HCT116 (cell line): ENCODE measurements around the gene TIMM10B. TPM values are rescaled to one million over a fixed set of nuclear protein-coding genes. Genes with fewer than 3 reads are reported as not detected.

ENCODE experiments used
- ATAC-seq: fragments of 200-7000 bp; cut with Tn5 transposase; 2 replicates; pipeline ENCODE4 v1.9.1; 2020; ENCODE audit warnings: mild to moderate bottlenecking, moderate library complexity
- BruUV-seq: library from RNA; stranded (reverse); fragments of 400-500 nt; replicated peaks from 2 replicates; lab custom pipeline; 2021; lab: Mats Ljungman, UMichigan
- CTCF ChIA-PET: fragments of 300-600 bp; sonication (Branson Sonifier 250); formaldehyde crosslinking; loops from one replicate; lab custom pipeline; 2021; ENCODE audit warnings: antibody characterized with exemption; lab: Charles Lee
- POLR2A ChIA-PET: fragments of 300-600, 350-600 bp; sonication (Branson Sonifier 250); formaldehyde crosslinking; loops from one replicate; lab custom pipeline; 2021; ENCODE audit warnings: antibody characterized with exemption; lab: Charles Lee
- RAD21 ChIA-PET, 2 experiments: fragments of 300-600 bp; sonication (Branson Sonifier 250); formaldehyde crosslinking; loops; one replicate each; lab custom pipeline; 2023; ENCODE audit warnings: low total read pairs in 2 of 2; ENCODE audit not compliant: uncharacterized antibody in 2 of 2, unreplicated experiment in 2 of 2, low non-redundant PET in 1 of 2; lab: Charles Lee
- DNase-seq: peaks from one replicate; pipeline ENCODE4 v3.0.0-alpha.2; 2010; ENCODE audit warnings: low read depth, low spot score
- H2AFZ ChIP-seq: fragments of 200-600 bp; shearing (Covaris generic), sonication (generic); 2 replicates; pipeline ENCODE4 v1.6.1; 2017; ENCODE audit warnings: low read depth, mixed run types, mixed read lengths, antibody characterized with exemption, low read length; ENCODE audit not compliant: poor library complexity, severe bottlenecking
- H3K27ac ChIP-seq: 2 replicates; pipeline ENCODE4 v1.5.1; 2012; ENCODE audit warnings: low read depth, low read length
- H3K27me3 ChIP-seq: fragments of 200-600 bp; sonication (generic); 2 replicates; pipeline ENCODE4 v1.6.1; 2016; ENCODE audit warnings: mixed run types, low read length, mixed read lengths; ENCODE audit not compliant: insufficient read depth
- H3K36me3 ChIP-seq, 2 experiments: fragments of 200-500 bp in 1 of 2; fragments of 200-600 bp in 1 of 2; sonication (Bioruptor generic) in 1 of 2; sonication (generic) in 1 of 2; 2 replicates each; pipeline versions ENCODE4 v1.5.1 to v1.6.1; 2014 to 2016; ENCODE audit warnings: low read length in 2 of 2, inconsistent platforms in 1 of 2, mixed read lengths in 1 of 2, mixed run types in 1 of 2; ENCODE audit not compliant: insufficient read depth in 2 of 2, control insufficient read depth in 1 of 2
- H3K4me1 ChIP-seq, 2 experiments: fragments of 200-600 bp in 1 of 2; sonication (generic) in 1 of 2; 2 replicates each; pipeline versions ENCODE4 v1.5.1 to v1.6.1; 2012 to 2017; ENCODE audit warnings: low read length in 2 of 2, inconsistent platforms in 1 of 2, mild to moderate bottlenecking in 1 of 2, mixed read lengths in 1 of 2, mixed run types in 1 of 2, moderate library complexity in 1 of 2; ENCODE audit not compliant: insufficient read depth in 2 of 2, control insufficient read depth in 1 of 2
- H3K4me2 ChIP-seq: fragments of 200-600 bp; sonication (generic); 2 replicates; pipeline ENCODE4 v1.6.1; 2017; ENCODE audit warnings: mixed run types, low read length, mixed read lengths
- H3K4me3 ChIP-seq, 2 experiments: fragments of 200-600 bp in 1 of 2; sonication (generic) in 1 of 2; replicated peaks in 1 of 2; 2 replicates each; pipeline ENCODE4 v1.5.1; 2011 to 2016; ENCODE audit warnings: low read length in 2 of 2, control low read depth in 1 of 2, low read depth in 1 of 2, mild to moderate bottlenecking in 1 of 2, mixed read lengths in 1 of 2, mixed run types in 1 of 2
- H3K79me2 ChIP-seq: fragments of 200-600 bp; sonication (generic); 2 replicates; pipeline ENCODE4 v1.6.1; 2017; ENCODE audit warnings: mild to moderate bottlenecking, mixed run types, low read length, moderate library complexity, mixed read lengths; ENCODE audit not compliant: insufficient read depth
- H3K9ac ChIP-seq: fragments of 200-600 bp; sonication (generic); 2 replicates; pipeline ENCODE4 v1.6.1; 2016; ENCODE audit warnings: low read length, mixed read lengths
- H3K9me2 ChIP-seq: fragments of 200-600 bp; sonication (generic), shearing (Covaris generic); 2 replicates; pipeline ENCODE4 v1.6.1; 2017; ENCODE audit warnings: mixed run types, mild to moderate bottlenecking, moderate library complexity; ENCODE audit not compliant: insufficient read depth
- H3K9me3 ChIP-seq, 2 experiments: fragments of 200-500 bp in 1 of 2; fragments of 200-600 bp in 1 of 2; sonication (Bioruptor generic) in 1 of 2; sonication (generic) in 1 of 2; 2 replicates each; pipeline ENCODE4 v1.6.1; 2014 to 2017; ENCODE audit warnings: low read length in 2 of 2, mixed read lengths in 2 of 2, inconsistent platforms in 1 of 2, low read depth in 1 of 2, mild to moderate bottlenecking in 1 of 2, mixed run types in 1 of 2, moderate library complexity in 1 of 2; ENCODE audit not compliant: control insufficient read depth in 1 of 2, insufficient read depth in 1 of 2
- H4K20me1 ChIP-seq: fragments of 200-600 bp; sonication (generic), shearing (Covaris generic); 2 replicates; pipeline ENCODE4 v1.6.1; 2017; ENCODE audit warnings: mixed run types, mild to moderate bottlenecking, moderate library complexity; ENCODE audit not compliant: insufficient read depth
- CEBPB ChIP-seq: IDR thresholded peaks from 2 replicates; pipeline ENCODE4 v1.6.1; 2012; ENCODE audit warnings: low read depth
- EGR1 ChIP-seq: IDR thresholded peaks from 2 replicates; pipeline ENCODE4 v1.6.1; 2012; ENCODE audit warnings: low read depth
- ELF1 ChIP-seq: IDR thresholded peaks from 2 replicates; pipeline ENCODE4 v1.6.1; 2012; ENCODE audit warnings: low read depth, borderline replicate concordance
- EZH2phosphoT487 ChIP-seq: fragments of 200-600 bp; IDR thresholded peaks from 2 replicates; pipeline ENCODE4 v1.6.1; 2018; ENCODE audit warnings: antibody characterized with exemption, borderline replicate concordance
- FOSL1 ChIP-seq: IDR thresholded peaks from 2 replicates; pipeline ENCODE4 v1.6.1; 2012; ENCODE audit warnings: low read depth
- MAX ChIP-seq: IDR thresholded peaks from 2 replicates; pipeline ENCODE4 v1.6.1; 2012
- SIN3A ChIP-seq: IDR thresholded peaks from 2 replicates; pipeline ENCODE4 v1.6.1; 2012; ENCODE audit warnings: low read depth
- SRF ChIP-seq: IDR thresholded peaks from 2 replicates; pipeline ENCODE4 v1.6.1; 2012; ENCODE audit warnings: low read depth
- TCF7L2 ChIP-seq: IDR thresholded peaks from 2 replicates; pipeline ENCODE4 v1.7.0; 2011; ENCODE audit warnings: borderline replicate concordance, inconsistent platforms; ENCODE audit not compliant: insufficient read depth, insufficient read length; ENCODE audit errors: extremely low read depth
- ZBTB33 ChIP-seq: IDR thresholded peaks from 2 replicates; pipeline ENCODE4 v1.6.1; 2011; ENCODE audit warnings: mild to moderate bottlenecking, low read length, moderate library complexity; ENCODE audit not compliant: insufficient replicate concordance; ENCODE audit errors: extremely low read depth
- ZNF274 ChIP-seq: fragments of 200-500 bp; sonication (Bioruptor generic); IDR thresholded peaks from 2 replicates; pipeline ENCODE4 v1.6.1; 2014; ENCODE audit warnings: mild to moderate bottlenecking, low read depth, low read length, inconsistent platforms
- intact Hi-C: fragments of 100-400 bp; cut with micrococcal nuclease; formaldehyde crosslinking; loops from 2 replicates; pipeline ENCODE4 v1.10.0; 2022
- total RNA-seq: library from RNA; stranded (reverse); gene quantifications from one replicate; pipeline ENCODE4 v1.2.1, GENCODE V29; 2021; ENCODE audit not compliant: unreplicated experiment
- TF ChIP-seq, protein P1 (sequence below), 3 experiments: fragments of 200-600 bp in 1 of 3; sonication (generic) in 1 of 3; IDR thresholded peaks in 2 of 3; conservative IDR thresholded peaks in 1 of 3; 2 replicates each; pipeline ENCODE4 v1.5.1; 2012 to 2017; ENCODE audit warnings: low read depth in 2 of 3, low read length in 2 of 3, antibody characterized with exemption in 1 of 3, borderline replicate concordance in 1 of 3, control low read depth in 1 of 3, mild to moderate bottlenecking in 1 of 3, mixed read lengths in 1 of 3, mixed run types in 1 of 3, moderate library complexity in 1 of 3; ENCODE audit not compliant: insufficient read depth in 1 of 3

The TIMM10B gene
- total RNA-seq, 1 experiment from 2014 or later, result 22.9 TPM

DNA sequence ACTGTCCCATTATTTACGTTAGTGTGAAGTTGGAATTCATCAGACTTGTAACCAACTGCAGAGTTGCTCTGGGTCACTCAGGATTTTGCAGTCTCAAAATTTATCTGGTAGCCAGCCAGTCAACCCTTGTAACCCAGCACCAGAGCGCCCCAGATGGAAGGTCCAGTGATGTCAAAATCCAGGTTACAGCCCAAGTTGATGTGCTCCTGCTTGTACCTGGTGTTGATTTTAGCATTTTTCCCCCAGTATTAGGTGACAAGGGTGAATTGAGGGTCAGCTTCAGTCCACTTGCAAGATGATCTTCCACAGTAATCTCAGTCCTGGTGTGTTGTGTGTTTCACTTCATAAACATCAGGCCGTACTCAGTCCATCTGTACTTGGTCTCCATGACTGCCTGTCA is 7.5 kb downstream of the TIMM10B start:
- intact Hi-C loops, result no loop called here
- CTCF ChIA-PET, result no interaction called here
- H3K27me3 ChIP-seq, result no peaks in the 10 kb centered on the region

GRCh38 chr11:6489306-6489705 is 8.0 kb downstream of the TIMM10B start:
- no peak for DNase-seq
- Histone ChIP-seq H3K27ac (no peak overlapping the region), H3K4me1 (no peaks in the 10 kb centered on the region), H3K9ac (no peak overlapping the region), H2AFZ (no peak overlapping the region), H4K20me1 (no peaks in the 10 kb centered on the region), H3K36me3 (peaks cover 11 to 25% of the 10 kb centered on the region in 2 experiments; a peak in 3 of 4 replicates), H3K4me2 (no peak overlapping the region), H3K9me3 (no peaks in the 10 kb centered on the region), H3K79me2 (no peaks in the 10 kb centered on the region), H3K4me3 (no peak overlapping the region), H3K9me2 (no peaks in the 10 kb centered on the region), H3K27me3 (no peaks in the 10 kb centered on the region)
- intact Hi-C loops, result no loop called here
- ChIA-PET POLR2A (interaction anchor here (2.1 kb wide), 1 partner anchor 8 kb away, joined by 4 read pairs; the partner anchor contains the start of genes ARFIP2 and TIMM10B), CTCF (interaction anchor here (0.8 kb wide), 1 partner anchor 17 kb away, joined by 3 read pairs; no protein-coding TSS in a partner anchor), RAD21 (no interaction called here)
- TF ChIP-seq EGR1 (no peak), MAX (no peak), EZH2phosphoT487 (no peak), ZNF274 (no peak), FOSL1 (no peak), ZBTB33 (no peak), TCF7L2 (no peak), ELF1 (no peak), CEBPB (no peak), SRF (no peak), SIN3A (no peak)
- no peak for ATAC-seq
- no TSS peak for BruUV-seq

More for the DNA sequence above, 7.5 kb downstream of the TIMM10B start:
- no peak overlapping the region for H3K4me3 ChIP-seq
- H3K27ac ChIP-seq, result no peak overlapping the region
- H3K4me2 ChIP-seq, result no peak overlapping the region
- peaks cover 12 to 28% of the 10 kb centered on the region in 2 experiments for H3K36me3 ChIP-seq
- RAD21 ChIA-PET, result no interaction called here
- H3K9me2 ChIP-seq, result no peaks in the 10 kb centered on the region
- ATAC-seq, result no peak
- H3K9ac ChIP-seq, result no peak overlapping the region
- no peak for TF ChIP-seq SIN3A
- TF ChIP-seq, protein P1, sequence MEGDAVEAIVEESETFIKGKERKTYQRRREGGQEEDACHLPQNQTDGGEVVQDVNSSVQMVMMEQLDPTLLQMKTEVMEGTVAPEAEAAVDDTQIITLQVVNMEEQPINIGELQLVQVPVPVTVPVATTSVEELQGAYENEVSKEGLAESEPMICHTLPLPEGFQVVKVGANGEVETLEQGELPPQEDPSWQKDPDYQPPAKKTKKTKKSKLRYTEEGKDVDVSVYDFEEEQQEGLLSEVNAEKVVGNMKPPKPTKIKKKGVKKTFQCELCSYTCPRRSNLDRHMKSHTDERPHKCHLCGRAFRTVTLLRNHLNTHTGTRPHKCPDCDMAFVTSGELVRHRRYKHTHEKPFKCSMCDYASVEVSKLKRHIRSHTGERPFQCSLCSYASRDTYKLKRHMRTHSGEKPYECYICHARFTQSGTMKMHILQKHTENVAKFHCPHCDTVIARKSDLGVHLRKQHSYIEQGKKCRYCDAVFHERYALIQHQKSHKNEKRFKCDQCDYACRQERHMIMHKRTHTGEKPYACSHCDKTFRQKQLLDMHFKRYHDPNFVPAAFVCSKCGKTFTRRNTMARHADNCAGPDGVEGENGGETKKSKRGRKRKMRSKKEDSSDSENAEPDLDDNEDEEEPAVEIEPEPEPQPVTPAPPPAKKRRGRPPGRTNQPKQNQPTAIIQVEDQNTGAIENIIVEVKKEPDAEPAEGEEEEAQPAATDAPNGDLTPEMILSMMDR (IDR thresholded peaks at IDR 0.05 in 2 of 3, conservative IDR thresholded peaks at IDR 0.05 in 1 of 3; ENCODE audit: borderline replicate concordance in 1 of 3, insufficient read depth in 1 of 3, low read depth in 2 of 3, low read length in 2 of 3), result no peak
- H3K4me1 ChIP-seq, result no peaks in the 10 kb centered on the region
- no peaks in the 10 kb centered on the region for H3K79me2 ChIP-seq
- no peaks in the 10 kb centered on the region for H4K20me1 ChIP-seq
- no peak for DNase-seq
- H2AFZ ChIP-seq, result no peak overlapping the region
- no peaks in the 10 kb centered on the region for H3K9me3 ChIP-seq
- POLR2A ChIA-PET, result interaction anchor here (2.1 kb wide), 1 partner anchor 8 kb away, joined by 4 read pairs; the partner anchor contains the start of genes ARFIP2 and TIMM10B
- BruUV-seq, result no TSS peak
